OCI-LY3 (cell line): ENCODE measurements around the gene SLC24A4.

ENCODE experiments used
- CTCF ChIP-seq: fragments of 200-600, 300-600 bp; sonication (generic); IDR thresholded peaks from 2 replicates; pipeline ENCODE4 v1.5.1; 2014; ENCODE audit warnings: antibody characterized with exemption, low read length, low read depth
- EZH2phosphoT487 ChIP-seq: fragments of 200-600 bp; shearing (Covaris generic); IDR thresholded peaks from 2 replicates; pipeline ENCODE4 v1.6.1; 2018; ENCODE audit warnings: antibody characterized with exemption, mixed run types, low read depth

- TF ChIP-seq EZH2phosphoT487 (no peak), CTCF (no peak)
Measured at GRCh38 chr14:92481811-92482555, 159.0 kb downstream of the SLC24A4 start.
